HepG2 (cell line): ENCODE results near the gene ATP2B3. TPM values are rescaled to one million over a fixed set of nuclear protein-coding genes. Genes with fewer than 3 reads are reported as not detected.

Experiments
- ARNTL ChIP-seq: sonication (generic); formaldehyde crosslinking; IDR thresholded peaks from 2 replicates; pipeline ENCODE4 v1.4.0; 2020; ENCODE audit warnings: mild to moderate bottlenecking, missing genetic modification reagents
- ESRRA ChIP-seq: sonication (generic); formaldehyde crosslinking; IDR thresholded peaks from 2 replicates; pipeline ENCODE4 v1.5.1; 2020; ENCODE audit warnings: mild to moderate bottlenecking, low read depth, missing genetic modification reagents
- GABPB1 ChIP-seq: IDR thresholded peaks from 2 replicates; pipeline ENCODE4 v1.6.1; 2016; ENCODE audit warnings: mild to moderate bottlenecking, missing genetic modification reagents, moderate library complexity, missing compliant biosample characterization
- HDAC1 ChIP-seq: sonication (generic); formaldehyde crosslinking; IDR thresholded peaks from 2 replicates; pipeline ENCODE4 v1.5.1; 2020; ENCODE audit warnings: mild to moderate bottlenecking, missing genetic modification reagents
- HIVEP1 ChIP-seq: sonication (generic); formaldehyde crosslinking; IDR thresholded peaks from 2 replicates; pipeline ENCODE4 v1.4.0; 2020; ENCODE audit warnings: mild to moderate bottlenecking, missing genetic modification reagents
- HNRNPH1 ChIP-seq: fragments of 200-400 bp; formaldehyde crosslinking; optimal IDR thresholded peaks from 2 replicates; pipeline ENCODE3; 2017; ENCODE audit warnings: mild to moderate bottlenecking, low read depth, low read length
- HNRNPK ChIP-seq: fragments of 200-400 bp; formaldehyde crosslinking; IDR thresholded peaks from 2 replicates; pipeline ENCODE4 v1.6.1; 2018; ENCODE audit warnings: low read length, low read depth, moderate library complexity, mild to moderate bottlenecking; ENCODE audit not compliant: poor library complexity, severe bottlenecking
- KDM3A ChIP-seq: IDR thresholded peaks from 2 replicates; pipeline ENCODE4 v1.6.1; 2018; ENCODE audit warnings: low read depth, missing compliant biosample characterization
- KLF16 ChIP-seq, 2 experiments: sonication (generic) in 1 of 2; formaldehyde crosslinking in 1 of 2; IDR thresholded peaks; 2 replicates each; pipeline versions ENCODE4 v1.6.1 to v1.8.0; 2016 to 2023; ENCODE audit warnings: missing genetic modification reagents in 2 of 2, missing compliant biosample characterization in 1 of 2
- MLLT10 ChIP-seq: sonication (generic); formaldehyde crosslinking; IDR thresholded peaks from 2 replicates; pipeline ENCODE4 v1.4.0; 2020; ENCODE audit warnings: missing genetic modification reagents
- MYC ChIP-seq: sonication (generic); formaldehyde crosslinking; IDR thresholded peaks from 2 replicates; pipeline ENCODE4 v1.9.0; 2021; ENCODE audit warnings: missing genetic modification reagents, borderline replicate concordance
- POGZ ChIP-seq: sonication (generic); formaldehyde crosslinking; IDR thresholded peaks from 2 replicates; pipeline ENCODE4 v1.4.0; 2020; ENCODE audit warnings: mild to moderate bottlenecking, missing genetic modification reagents
- SETDB1 ChIP-seq: sonication (generic); formaldehyde crosslinking; IDR thresholded peaks from 2 replicates; pipeline ENCODE4 v1.5.1; 2020; ENCODE audit warnings: missing genetic modification reagents, mild to moderate bottlenecking, borderline replicate concordance
- SNAI1 ChIP-seq: sonication (generic); formaldehyde crosslinking; IDR thresholded peaks from 2 replicates; pipeline ENCODE4 v1.5.0; 2020; ENCODE audit warnings: mild to moderate bottlenecking, missing genetic modification reagents, borderline replicate concordance
- SNRNP70 ChIP-seq: fragments of 200-400 bp; formaldehyde crosslinking; IDR thresholded peaks from 2 replicates; pipeline ENCODE4 v1.6.1; 2017; ENCODE audit warnings: mild to moderate bottlenecking, low read depth, low read length, moderate library complexity
- TARDBP ChIP-seq: sonication (generic); formaldehyde crosslinking; IDR thresholded peaks from 2 replicates; pipeline ENCODE4 v1.8.0; 2022; ENCODE audit warnings: mild to moderate bottlenecking, missing genetic modification reagents
- ZFX ChIP-seq: sonication (generic); formaldehyde crosslinking; IDR thresholded peaks from 2 replicates; pipeline ENCODE4 v1.4.0; 2020; ENCODE audit warnings: mild to moderate bottlenecking, low read depth, missing genetic modification reagents, moderate library complexity
- ZFYVE20 ChIP-seq: sonication (generic); formaldehyde crosslinking; IDR thresholded peaks from 2 replicates; pipeline ENCODE4 v1.8.0; 2023; ENCODE audit warnings: low read depth, mild to moderate bottlenecking, moderate library complexity, missing genetic modification reagents, borderline replicate concordance
- ZNF605 ChIP-seq: sonication (generic); formaldehyde crosslinking; IDR thresholded peaks from 2 replicates; pipeline ENCODE4 v1.8.0; 2022; ENCODE audit warnings: mild to moderate bottlenecking, missing genetic modification reagents
- ZNF614 ChIP-seq: IDR thresholded peaks from 2 replicates; pipeline ENCODE4 v1.6.1; 2018; ENCODE audit warnings: missing biosample characterization, missing genetic modification reagents, inconsistent platforms, borderline replicate concordance
- ZNF652 ChIP-seq: IDR thresholded peaks from 2 replicates; pipeline ENCODE4 v1.6.1; 2016; ENCODE audit warnings: low read depth, borderline replicate concordance
- ZNF878 ChIP-seq: sonication (generic); formaldehyde crosslinking; IDR thresholded peaks from 2 replicates; pipeline ENCODE4 v1.8.1; 2023; ENCODE audit warnings: mild to moderate bottlenecking, missing genetic modification reagents, moderate library complexity
- polyA plus RNA-seq, 8 experiments: library from polyadenylated mRNA; depleted of rRNA in 3 of 8; stranded (reverse) in 7 of 8; unstranded in 1 of 8; fragments of >200 nt; fragmentation: Illumina TruSeq in 4 of 8; extraction: Trizol in 4 of 8; gene quantifications; 2 replicates each; pipeline versions ENCODE4 v1.2.1 to v1.2.3, GENCODE V29; 2011 to 2016; ENCODE audit warnings: low read depth in 4 of 8, missing spikeins in 1 of 8, mixed read lengths in 1 of 8; ENCODE audit not compliant: insufficient read depth in 1 of 8
- total RNA-seq, 5 experiments: library from RNA; depleted of rRNA; stranded (reverse); fragments of >200 nt; fragmentation: Illumina TruSeq; extraction: Trizol; gene quantifications; 2 replicates each; pipeline ENCODE4 v1.2.3, GENCODE V29; 2016; ENCODE audit warnings: low read depth in 1 of 5
- TF ChIP-seq, protein P1 (sequence below): sonication (generic); formaldehyde crosslinking; IDR thresholded peaks from 2 replicates; pipeline ENCODE4 v1.4.0; 2020; ENCODE audit warnings: mild to moderate bottlenecking, missing genetic modification reagents
- TF ChIP-seq, protein P2 (sequence below): sonication (generic); formaldehyde crosslinking; IDR thresholded peaks from 2 replicates; pipeline ENCODE4 v1.5.0; 2020; ENCODE audit warnings: missing genetic modification reagents, mild to moderate bottlenecking, borderline replicate concordance
- TF ChIP-seq, protein P3 (sequence below): sonication (generic); formaldehyde crosslinking; IDR thresholded peaks from 2 replicates; pipeline ENCODE4 v1.5.0; 2020; ENCODE audit warnings: mild to moderate bottlenecking, missing genetic modification reagents, borderline replicate concordance

ATP2B3 gene
- total and polyA plus RNA-seq, 2 of the 13 experiments (the other 11 are each of a cell fraction or from before 2014, with no cell fraction given): not detected

DNA sequence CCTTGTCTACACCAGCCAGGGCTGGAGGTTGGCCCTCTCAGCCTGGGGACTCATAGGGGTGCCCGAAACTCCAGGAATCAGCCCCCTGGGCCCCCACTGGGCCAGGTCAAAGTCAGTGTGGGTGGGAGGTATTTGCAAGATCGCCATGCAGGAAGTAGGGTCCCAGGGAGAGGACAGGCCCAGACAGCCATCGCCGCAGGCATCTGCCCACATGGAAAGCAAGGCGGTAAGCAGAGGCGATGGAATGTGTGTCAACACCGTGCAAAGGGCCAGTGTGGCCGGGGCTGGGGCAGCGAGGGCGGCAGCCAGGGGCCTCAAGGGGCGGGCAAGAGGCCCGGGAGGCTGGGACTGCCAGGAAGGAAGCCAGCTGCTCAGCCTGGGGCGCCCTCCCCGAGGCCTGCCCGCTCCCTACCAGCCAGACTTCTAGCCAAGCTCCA is 110.3 kb downstream of the ATP2B3 start (continued):
- TF ChIP-seq GABPB1 (CRISPR knock-in tag): peak; percentile 70; the same call in 1 of the 2 replicates
- TF ChIP-seq ZFX: peak; percentile 85
- TF ChIP-seq MLLT10 (CRISPR knock-in tag): no peak
- TF ChIP-seq TARDBP (CRISPR knock-in tag): peak; percentile 84; the same call in 1 of the 2 replicates
- TF ChIP-seq ZNF878 (CRISPR knock-in tag): 0 out of 2 replicates have a peak, but pooled peaks have one; percentile 44
- peak; percentile 68; the same call in 1 of the 2 replicates for TF ChIP-seq ZNF614
- TF ChIP-seq HNRNPK: no peak
- TF ChIP-seq, protein P1, sequence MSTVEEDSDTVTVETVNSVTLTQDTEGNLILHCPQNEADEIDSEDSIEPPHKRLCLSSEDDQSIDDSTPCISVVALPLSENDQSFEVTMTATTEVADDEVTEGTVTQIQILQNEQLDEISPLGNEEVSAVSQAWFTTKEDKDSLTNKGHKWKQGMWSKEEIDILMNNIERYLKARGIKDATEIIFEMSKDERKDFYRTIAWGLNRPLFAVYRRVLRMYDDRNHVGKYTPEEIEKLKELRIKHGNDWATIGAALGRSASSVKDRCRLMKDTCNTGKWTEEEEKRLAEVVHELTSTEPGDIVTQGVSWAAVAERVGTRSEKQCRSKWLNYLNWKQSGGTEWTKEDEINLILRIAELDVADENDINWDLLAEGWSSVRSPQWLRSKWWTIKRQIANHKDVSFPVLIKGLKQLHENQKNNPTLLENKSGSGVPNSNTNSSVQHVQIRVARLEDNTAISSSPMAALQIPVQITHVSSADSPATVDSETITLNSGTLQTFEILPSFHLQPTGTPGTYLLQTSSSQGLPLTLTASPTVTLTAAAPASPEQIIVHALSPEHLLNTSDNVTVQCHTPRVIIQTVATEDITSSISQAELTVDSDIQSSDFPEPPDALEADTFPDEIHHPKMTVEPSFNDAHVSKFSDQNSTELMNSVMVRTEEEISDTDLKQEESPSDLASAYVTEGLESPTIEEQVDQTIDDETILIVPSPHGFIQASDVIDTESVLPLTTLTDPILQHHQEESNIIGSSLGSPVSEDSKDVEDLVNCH (CRISPR knock-in tag): no peak
- no peak for TF ChIP-seq ZFYVE20 (CRISPR knock-in tag)
- no peak for TF ChIP-seq ZNF652 (CRISPR knock-in tag)
- TF ChIP-seq HDAC1 (CRISPR knock-in tag): peak; percentile 72
- TF ChIP-seq SNRNP70: no peak
- no peak for TF ChIP-seq ARNTL (CRISPR knock-in tag)
- TF ChIP-seq HIVEP1 (CRISPR knock-in tag): no peak
- TF ChIP-seq ESRRA: peak; percentile 43; the same call in 1 of the 2 replicates
- peak; percentile 90 for TF ChIP-seq MYC (CRISPR knock-in tag)
- no peak for TF ChIP-seq SETDB1 (CRISPR knock-in tag)
- TF ChIP-seq HNRNPH1: no peak
- TF ChIP-seq, protein P2, sequence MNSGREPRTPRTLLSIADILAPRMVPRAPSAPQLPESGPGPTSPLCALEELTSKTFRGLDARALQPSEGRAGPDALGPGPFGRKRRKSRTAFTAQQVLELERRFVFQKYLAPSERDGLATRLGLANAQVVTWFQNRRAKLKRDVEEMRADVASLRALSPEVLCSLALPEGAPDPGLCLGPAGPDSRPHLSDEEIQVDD (CRISPR knock-in tag): no peak
- no peak for TF ChIP-seq ZNF605 (CRISPR knock-in tag)
- TF ChIP-seq SNAI1 (CRISPR knock-in tag): no peak
- TF ChIP-seq POGZ (CRISPR knock-in tag): no peak
- TF ChIP-seq KDM3A (CRISPR knock-in tag): peak; percentile 59; the same call in 1 of the 2 replicates
- TF ChIP-seq, protein P3, sequence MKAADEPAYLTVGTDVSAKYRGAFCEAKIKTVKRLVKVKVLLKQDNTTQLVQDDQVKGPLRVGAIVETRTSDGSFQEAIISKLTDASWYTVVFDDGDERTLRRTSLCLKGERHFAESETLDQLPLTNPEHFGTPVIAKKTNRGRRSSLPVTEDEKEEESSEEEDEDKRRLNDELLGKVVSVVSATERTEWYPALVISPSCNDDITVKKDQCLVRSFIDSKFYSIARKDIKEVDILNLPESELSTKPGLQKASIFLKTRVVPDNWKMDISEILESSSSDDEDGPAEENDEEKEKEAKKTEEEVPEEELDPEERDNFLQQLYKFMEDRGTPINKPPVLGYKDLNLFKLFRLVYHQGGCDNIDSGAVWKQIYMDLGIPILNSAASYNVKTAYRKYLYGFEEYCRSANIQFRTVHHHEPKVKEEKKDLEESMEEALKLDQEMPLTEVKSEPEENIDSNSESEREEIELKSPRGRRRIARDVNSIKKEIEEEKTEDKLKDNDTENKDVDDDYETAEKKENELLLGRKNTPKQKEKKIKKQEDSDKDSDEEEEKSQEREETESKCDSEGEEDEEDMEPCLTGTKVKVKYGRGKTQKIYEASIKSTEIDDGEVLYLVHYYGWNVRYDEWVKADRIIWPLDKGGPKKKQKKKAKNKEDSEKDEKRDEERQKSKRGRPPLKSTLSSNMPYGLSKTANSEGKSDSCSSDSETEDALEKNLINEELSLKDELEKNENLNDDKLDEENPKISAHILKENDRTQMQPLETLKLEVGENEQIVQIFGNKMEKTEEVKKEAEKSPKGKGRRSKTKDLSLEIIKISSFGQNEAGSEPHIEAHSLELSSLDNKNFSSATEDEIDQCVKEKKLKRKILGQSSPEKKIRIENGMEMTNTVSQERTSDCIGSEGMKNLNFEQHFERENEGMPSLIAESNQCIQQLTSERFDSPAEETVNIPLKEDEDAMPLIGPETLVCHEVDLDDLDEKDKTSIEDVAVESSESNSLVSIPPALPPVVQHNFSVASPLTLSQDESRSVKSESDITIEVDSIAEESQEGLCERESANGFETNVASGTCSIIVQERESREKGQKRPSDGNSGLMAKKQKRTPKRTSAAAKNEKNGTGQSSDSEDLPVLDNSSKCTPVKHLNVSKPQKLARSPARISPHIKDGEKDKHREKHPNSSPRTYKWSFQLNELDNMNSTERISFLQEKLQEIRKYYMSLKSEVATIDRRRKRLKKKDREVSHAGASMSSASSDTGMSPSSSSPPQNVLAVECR (CRISPR knock-in tag): peak; percentile 53; the same call in 1 of the 2 replicates
- TF ChIP-seq KLF16 (CRISPR knock-in tag; IDR thresholded peaks at IDR 0.05): peak in 1 of 2 experiments; percentile 63; a peak in 1 of 4 replicates
